Occipital lobe (tissue), 2 donors: ENCODE measurements around the gene IL1RN. TPM values are rescaled to one million over a fixed set of nuclear protein-coding genes. Genes with fewer than 3 reads are reported as not detected.
"Not testable (repeated sequence)": the region's sequence is repeated elsewhere in the genome, so short reads cannot be mapped to it uniquely, and the experiment has no call there.

Source experiments
- DNase-seq: peaks from one replicate; lab custom pipeline; 2025; lab: John Stamatoyannopoulos, UW
- total RNA-seq: library from RNA; depleted of rRNA; stranded (reverse); fragments of >200 nt; gene quantifications from one replicate; pipeline ENCODE4 v1.2.3, GENCODE V29; 2014

IL1RN gene
- not detected for total RNA-seq

DNA sequence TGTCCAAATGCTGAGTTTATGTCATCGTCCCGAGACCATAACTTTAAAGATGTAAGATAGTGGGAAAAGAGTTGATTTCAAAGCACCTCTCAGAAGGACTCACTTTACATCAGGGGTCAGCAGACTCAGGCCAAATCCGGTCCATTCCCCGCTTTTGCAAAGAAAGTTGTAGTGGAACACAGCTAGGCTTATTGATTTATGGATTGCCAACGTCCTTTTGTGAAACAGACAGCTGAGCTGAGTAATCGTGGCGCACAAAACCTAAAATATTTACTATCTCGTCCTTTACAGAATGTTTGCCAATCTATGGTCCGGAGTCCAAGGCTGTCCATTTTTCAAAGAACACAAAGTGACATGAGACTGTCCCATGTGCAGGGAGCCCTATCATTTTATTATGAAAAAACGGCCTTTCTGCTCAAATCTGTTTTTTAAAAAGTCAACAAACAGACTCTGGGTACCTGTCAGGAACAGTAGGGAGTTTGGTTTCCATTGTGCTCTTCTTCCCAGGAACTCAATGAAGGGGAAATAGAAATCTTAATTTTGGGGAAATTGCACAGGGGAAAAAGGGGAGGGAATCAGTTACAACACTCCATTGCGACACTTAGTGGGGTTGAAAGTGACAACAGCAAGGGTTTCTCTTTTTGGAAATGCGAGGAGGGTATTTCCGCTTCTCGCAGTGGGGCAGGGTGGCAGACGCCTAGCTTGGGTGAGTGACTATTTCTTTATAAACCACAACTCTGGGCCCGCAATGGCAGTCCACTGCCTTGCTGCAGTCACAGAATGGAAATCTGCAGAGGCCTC is at the start of gene IL1RN:
Gene IL1RN, plus strand, starts transcription at position 754 of the 801 bp plus-strand sequence. Its CDS starts 27 bp downstream, at position 781.
- DNase-seq, result no peak

GRCh38 chr2:113077921-113078320 is 49.5 kb upstream of the IL1RN start:
- DNase-seq, result peak; percentile 17

DNA sequence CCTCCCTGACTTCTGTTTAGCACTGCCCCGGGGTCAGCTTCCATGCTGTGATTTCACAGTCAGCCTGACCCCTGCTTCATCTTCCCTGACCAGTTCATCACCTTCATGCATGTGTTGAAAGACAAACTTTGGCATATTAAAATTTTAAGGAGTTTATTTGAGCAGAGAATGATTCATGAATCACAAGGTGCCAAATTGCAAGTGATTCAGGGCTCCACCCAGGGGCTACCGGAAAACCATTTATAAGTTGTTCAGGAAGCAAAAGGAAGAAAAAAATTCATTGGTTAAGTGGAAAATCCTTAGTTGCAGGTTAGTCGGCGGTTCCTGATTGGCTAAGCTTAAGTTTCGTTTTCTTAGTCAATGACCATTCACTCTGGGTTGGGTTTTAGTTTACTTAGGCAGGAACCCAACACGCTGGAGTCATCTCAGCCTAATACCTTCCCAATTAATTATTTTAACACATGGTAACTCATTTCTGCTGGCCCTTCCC is 49.0 kb upstream of the IL1RN start:
- no peak for DNase-seq

DNA sequence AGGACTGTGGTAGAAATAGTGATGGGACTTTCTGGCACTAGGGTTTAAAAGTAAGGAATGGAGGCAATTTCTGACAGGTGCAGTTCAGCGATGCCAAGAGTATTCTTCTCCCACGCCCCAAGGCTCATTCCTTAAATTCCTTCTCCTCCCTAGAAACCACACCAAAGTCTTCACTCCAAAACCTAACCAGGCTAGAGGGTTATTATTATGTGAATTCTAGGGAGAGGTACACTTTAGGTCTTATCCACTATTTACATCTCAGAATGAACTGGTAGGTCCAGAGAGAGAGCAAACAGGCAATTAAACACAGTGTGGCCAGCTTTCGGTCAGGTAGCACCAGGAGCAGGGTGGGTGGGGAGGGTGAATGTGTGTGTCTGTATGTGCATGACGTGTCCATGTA is 48.3 kb upstream of the IL1RN start:
- no peak for DNase-seq

GRCh38 chr2:113080134-113080533 is 47.3 kb upstream of the IL1RN start:
- no peak for DNase-seq

DNA sequence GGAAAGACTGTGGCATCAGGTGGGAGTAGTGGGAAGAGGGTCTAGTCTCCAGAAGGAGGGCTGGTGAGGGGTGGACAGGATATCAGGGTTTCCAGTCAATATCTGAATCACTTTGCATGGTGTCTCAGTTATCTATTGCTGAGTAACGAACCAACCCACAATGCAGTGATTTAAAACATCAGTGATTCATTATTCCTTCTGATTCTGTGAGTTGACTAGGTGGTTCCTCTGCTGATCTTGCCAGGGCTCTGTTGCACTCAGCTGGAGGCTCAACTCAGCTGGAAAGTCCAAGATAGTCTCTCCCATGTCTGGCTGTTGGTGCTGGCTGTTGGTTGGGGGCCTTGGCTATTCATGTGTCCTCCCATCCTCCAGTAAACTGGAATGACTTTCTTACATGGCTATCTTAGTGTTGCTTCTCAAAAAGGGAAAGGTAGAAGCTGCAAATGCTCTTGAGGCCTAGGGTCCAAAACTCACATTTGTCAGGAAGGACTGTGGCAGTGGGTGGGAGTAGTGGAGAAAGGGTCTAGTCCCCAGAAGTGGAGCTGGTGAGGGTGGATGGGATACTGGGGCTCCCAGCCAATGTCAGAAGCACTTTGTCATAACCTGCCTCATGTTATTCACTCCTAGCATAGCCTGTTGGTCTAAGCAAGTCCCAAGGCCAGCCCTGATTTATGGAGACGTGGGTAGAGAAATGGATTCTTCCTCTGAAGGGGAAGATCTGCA is 45.7 kb upstream of the IL1RN start:
- DNase-seq, result no peak

DNA sequence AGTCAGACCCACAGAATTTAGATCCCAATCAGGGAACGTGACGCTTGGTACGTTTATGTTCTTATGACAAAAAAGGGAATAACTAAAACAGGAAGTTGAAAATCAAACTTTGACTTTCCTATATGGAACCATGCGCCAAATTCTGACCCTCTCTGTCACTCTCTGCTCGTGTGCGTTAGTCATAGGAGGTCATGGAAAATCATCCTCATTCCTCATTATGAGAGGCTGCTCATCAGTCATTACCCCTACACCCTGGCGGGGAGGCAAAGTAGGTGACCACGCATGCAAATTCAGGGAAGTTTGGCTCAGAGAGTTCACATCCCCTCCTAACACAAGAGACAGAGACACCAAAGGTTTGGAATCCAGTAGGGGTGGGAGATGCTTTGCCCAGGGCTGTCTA is 44.1 kb upstream of the IL1RN start:
- DNase-seq, result no peak

DNA sequence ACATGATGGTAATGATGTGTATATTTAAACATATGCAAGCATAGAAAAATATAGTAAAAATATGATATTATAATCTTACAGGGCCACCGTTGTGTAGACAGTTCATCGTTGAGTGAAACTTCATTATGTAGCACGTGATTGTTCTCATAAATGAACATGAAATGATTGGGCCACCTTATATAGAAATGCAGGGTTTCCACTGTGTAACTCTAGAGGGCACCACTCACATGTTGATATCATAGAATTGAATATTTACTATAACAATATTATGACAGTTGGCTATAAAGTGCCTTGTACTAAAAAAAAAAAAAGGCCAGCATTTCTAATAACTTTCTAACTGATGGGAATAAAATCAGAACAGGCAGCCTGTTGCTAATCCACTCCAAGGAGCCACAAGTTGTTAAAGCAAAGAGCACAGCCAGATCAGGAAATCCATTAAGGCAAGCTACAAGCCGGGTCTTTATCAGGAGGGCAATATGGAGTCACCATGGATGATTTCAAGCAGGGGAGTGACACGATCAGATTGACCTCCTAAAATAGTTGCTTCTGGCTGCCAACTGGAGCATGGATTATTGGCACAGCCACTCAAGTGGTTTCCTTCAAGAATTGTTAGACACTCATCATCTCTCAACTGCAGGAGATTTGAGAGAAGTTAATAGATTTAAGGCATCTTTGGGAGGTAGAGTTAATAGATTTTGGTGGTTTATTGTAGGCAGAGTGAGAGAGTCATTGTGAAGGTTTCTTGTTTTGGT is 43.0 kb upstream of the IL1RN start:
- no peak for DNase-seq

- DNase-seq, result no peak
Measured at GRCh38 chr2:113085542-113085941, 41.9 kb upstream of the IL1RN start.

DNA sequence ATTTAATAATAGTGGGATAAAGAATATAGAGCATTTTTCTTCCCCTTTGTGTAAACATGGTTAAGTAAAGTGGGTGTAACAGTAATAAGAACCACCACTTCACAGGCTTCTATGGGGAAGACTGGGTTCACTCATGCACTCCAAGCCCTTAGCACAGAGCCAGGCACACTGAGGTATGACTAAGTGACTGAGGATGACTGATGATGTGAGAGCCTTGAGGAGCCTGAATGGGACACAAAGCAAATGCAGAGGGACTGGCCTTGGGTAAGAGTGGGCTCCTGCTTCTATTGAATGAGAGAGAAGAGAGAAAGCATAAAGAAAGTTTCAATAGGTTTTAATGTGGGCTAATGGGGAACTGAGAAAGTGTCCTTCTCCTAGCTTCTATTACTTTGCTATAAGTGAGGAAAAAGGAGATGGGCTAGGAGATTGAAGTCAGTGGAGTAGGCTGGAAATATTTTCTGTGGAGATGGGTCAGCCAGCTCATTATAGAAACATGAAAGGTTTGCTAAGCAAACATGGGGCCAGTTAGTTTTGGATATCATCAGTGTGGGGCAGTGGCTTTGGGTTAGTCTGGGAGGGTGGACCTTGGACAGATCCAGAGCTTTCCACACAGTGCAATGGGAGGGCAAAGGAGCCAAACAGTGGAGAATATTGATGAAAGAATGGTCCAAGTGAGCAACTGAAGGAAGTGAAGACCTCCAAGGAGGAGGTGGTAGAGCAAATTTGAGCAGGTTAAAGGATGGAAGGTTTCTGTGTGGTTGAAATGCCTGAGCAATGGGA is 39.0 kb upstream of the IL1RN start:
- DNase-seq, result no peak

- DNase-seq, result no peak
Measured at GRCh38 chr2:113089916-113090315, 37.5 kb upstream of the IL1RN start.

GRCh38 chr2:113091231-113091896 is 36.0 kb upstream of the IL1RN start:
- DNase-seq, result no peak

GRCh38 chr2:113092864-113093612 is 34.4 kb upstream of the IL1RN start:
- no peak for DNase-seq

- DNase-seq, result no peak
Measured at GRCh38 chr2:113093613-113093977, 33.8 kb upstream of the IL1RN start.

DNA sequence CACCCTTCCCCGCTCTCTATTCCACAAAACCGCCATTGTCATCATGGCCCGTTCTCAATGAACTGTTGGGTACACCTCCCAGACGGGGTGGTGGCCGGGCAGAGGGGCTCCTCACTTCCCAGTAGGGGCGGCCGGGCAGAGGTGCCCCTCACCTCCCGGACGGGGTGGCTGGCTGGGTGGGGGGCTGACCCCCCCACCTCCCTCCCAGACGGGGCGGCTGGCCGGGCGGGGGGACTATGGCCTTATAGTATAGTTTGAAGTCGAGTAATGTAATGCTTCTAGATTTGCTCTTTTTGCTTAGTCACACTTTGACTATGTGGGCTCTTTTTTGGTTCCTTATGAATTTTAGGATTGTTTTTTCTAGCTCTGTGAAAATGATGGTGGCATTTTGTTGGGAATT is 31.1 kb upstream of the IL1RN start:
- not testable (repeated sequence) for DNase-seq

- not testable (repeated sequence) for DNase-seq
Measured at GRCh38 chr2:113096842-113097618, 30.4 kb upstream of the IL1RN start.

- DNase-seq, result no peak
Measured at GRCh38 chr2:113098041-113098440, 29.4 kb upstream of the IL1RN start.

- DNase-seq, result no peak
Measured at GRCh38 chr2:113098532-113098931, 28.9 kb upstream of the IL1RN start.

DNA sequence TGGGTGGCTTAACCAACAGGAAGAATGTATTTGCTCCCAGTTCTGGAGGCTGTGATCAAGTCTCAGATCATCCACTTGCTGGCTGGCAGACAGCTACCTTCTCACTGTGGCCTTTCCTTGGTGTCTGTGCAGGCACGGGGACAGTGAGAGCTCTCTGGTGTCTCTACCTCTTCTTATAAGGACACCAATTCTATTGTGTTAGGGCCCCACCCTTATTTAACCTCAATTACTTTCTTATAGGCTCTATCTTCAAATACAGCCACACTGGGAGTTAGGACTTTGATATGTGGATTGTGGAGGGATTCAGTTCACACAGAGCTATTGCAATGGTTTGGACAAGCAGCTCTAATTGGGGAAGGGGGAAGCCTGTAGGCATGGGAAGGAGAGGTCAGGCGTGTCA is 25.3 kb upstream of the IL1RN start:
- DNase-seq, result no peak
